ENCODE data around the gene NHEJ1. TPM values are rescaled to one million over a fixed set of nuclear protein-coding genes. Genes with fewer than 3 reads are reported as not detected.

The NHEJ1 gene
- total RNA-seq, 1 experiment from 2014 or later: 16.7 TPM

DNA sequence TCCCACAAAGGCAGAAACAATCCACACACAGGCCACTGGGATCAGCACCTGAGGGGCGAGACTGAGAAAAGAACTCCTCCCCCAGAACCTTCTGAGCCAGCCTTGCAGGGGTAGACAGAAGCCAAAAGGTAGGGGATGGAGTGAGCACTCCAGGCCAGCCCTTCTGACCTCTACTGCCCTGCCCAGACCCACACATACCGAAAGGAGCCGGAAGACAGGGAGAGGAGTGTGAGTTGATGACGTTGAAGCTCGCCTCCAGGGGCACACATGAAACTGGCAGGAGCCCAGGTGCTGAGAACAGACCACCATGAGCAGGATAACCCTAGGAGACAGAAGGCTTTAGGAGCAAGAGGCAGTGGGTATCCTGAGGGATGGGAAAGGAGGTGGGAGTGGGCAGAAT is 7.4 kb upstream of the NHEJ1 start:
- H3K9ac ChIP-seq (ENCODE audit: low read length): no peak overlapping the region
- TF ChIP-seq EZH2phosphoT487 (IDR thresholded peaks at IDR 0.05; ENCODE audit: borderline replicate concordance, low read length) (no peak), EZH2 (IDR thresholded peaks at IDR 0.05; ENCODE audit: low read length, unreplicated experiment) (no peak)
- TF ChIP-seq, protein P1, sequence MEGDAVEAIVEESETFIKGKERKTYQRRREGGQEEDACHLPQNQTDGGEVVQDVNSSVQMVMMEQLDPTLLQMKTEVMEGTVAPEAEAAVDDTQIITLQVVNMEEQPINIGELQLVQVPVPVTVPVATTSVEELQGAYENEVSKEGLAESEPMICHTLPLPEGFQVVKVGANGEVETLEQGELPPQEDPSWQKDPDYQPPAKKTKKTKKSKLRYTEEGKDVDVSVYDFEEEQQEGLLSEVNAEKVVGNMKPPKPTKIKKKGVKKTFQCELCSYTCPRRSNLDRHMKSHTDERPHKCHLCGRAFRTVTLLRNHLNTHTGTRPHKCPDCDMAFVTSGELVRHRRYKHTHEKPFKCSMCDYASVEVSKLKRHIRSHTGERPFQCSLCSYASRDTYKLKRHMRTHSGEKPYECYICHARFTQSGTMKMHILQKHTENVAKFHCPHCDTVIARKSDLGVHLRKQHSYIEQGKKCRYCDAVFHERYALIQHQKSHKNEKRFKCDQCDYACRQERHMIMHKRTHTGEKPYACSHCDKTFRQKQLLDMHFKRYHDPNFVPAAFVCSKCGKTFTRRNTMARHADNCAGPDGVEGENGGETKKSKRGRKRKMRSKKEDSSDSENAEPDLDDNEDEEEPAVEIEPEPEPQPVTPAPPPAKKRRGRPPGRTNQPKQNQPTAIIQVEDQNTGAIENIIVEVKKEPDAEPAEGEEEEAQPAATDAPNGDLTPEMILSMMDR (conservative IDR thresholded peaks at IDR 0.05; ENCODE audit: low read depth, low read length): no peak
- H3K4me2 ChIP-seq (ENCODE audit: low read length): no peak overlapping the region
- ChIA-PET CTCF (no interaction called here), POLR2A (ENCODE audit: unreplicated experiment) (no interaction called here)
- H3K9me3 ChIP-seq (ENCODE audit: low read length): no peaks in the 10 kb centered on the region
- no peaks in the 10 kb centered on the region for H3K79me2 ChIP-seq (ENCODE audit: low read length)
- no TSS peak for BruUV-seq (replicated peaks)
- H3F3A ChIP-seq (ENCODE audit: low read length, unreplicated experiment): no peaks in the 10 kb centered on the region
- no peaks in the 10 kb centered on the region for H4K20me1 ChIP-seq (ENCODE audit: low read length)
- peak; percentile 0 for DNase-seq
- ATAC-seq: no peak
- intact Hi-C loops (cut with micrococcal nuclease): loop anchor here (10.0 kb wide), 1 partner anchor 217 kb away; the partner anchor contains the start of gene DNPEP
- no peaks in the 10 kb centered on the region; the same call in 1 of the 2 replicates for H3K36me3 ChIP-seq (ENCODE audit: low read depth, low read length)
- H2AFZ ChIP-seq (ENCODE audit: low read length): no peak overlapping the region
- H3K27ac ChIP-seq (ENCODE audit: low read length): no peak overlapping the region
- no peaks in the 10 kb centered on the region for H3K4me1 ChIP-seq (ENCODE audit: insufficient read depth, low read length)
- no peaks in the 10 kb centered on the region for H3K27me3 ChIP-seq (ENCODE audit: low read length)
- no peak overlapping the region for H3K4me3 ChIP-seq (ENCODE audit: low read length)
- H3K9me2 ChIP-seq (replicated peaks; ENCODE audit: low read length): no peaks in the 10 kb centered on the region

DNA sequence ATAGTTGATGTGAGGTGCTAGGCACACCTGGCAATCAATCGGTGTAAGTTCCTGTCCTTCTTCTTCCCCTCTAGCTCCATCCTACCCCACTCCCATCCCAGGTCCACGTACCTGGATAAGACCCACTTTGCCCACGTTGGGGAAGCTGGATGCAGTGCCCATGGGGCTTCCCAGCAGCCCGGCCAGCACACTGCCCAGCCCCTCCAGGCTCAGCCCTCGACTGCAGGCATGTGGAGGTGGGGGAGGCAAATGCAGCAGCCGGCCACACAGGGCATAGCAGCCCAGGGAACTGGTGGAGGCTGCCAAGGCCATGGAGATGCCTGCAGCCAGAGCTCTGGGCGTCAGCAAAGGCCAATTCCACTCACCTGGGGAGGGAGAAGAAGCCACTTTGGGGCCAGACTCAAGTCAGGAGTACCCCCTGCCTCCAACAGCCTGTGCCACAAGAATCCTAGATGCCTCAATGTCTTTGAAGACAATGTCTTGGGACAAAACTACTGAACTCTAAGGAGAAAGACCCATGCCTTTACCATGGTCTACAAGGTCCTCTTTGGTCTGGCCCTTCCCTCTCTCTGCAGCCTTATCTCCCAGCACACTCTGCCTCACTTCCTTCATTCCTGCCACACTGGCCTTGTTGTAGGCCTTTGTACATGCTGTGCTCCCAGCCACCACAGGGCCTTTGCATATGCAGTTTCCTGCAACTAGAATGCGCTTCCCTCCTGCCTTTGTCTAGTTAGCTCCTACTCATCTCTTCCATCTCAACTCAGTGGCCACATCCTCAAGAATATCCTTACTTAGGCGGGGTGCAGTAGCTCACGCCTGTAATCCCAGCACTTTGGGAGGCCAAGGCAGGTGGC is 4.7 kb upstream of the NHEJ1 start:
- intact Hi-C loops (cut with micrococcal nuclease): loop anchor here (10.0 kb wide), 1 partner anchor 220 kb away; the partner anchor contains the start of gene DNPEP
- no peak overlapping the region for H3K9ac ChIP-seq (ENCODE audit: low read length)
- CTCF ChIA-PET: no interaction called here

More for the DNA sequence above, 4.7 kb upstream of the NHEJ1 start:
- Histone ChIP-seq H3K36me3 (ENCODE audit: low read depth, low read length) (no peaks in the 10 kb centered on the region), H3K4me1 (ENCODE audit: insufficient read depth, low read length) (peaks cover 7% of the 10 kb centered on the region; the same call in 1 of the 2 replicates), H3K27ac (ENCODE audit: low read length) (no peak overlapping the region), H4K20me1 (ENCODE audit: low read length) (no peaks in the 10 kb centered on the region), H3F3A (ENCODE audit: low read length, unreplicated experiment) (no peaks in the 10 kb centered on the region), H3K27me3 (ENCODE audit: low read length) (no peaks in the 10 kb centered on the region), H3K9me2 (replicated peaks; ENCODE audit: low read length) (no peaks in the 10 kb centered on the region), H2AFZ (ENCODE audit: low read length) (no peak overlapping the region), H3K4me3 (ENCODE audit: low read length) (no peak overlapping the region), H3K4me2 (ENCODE audit: low read length) (no peak overlapping the region), H3K79me2 (ENCODE audit: low read length) (no peaks in the 10 kb centered on the region), H3K9me3 (ENCODE audit: low read length) (no peaks in the 10 kb centered on the region)
- TF ChIP-seq EZH2phosphoT487 (IDR thresholded peaks at IDR 0.05; ENCODE audit: borderline replicate concordance, low read length) (no peak), EZH2 (IDR thresholded peaks at IDR 0.05; ENCODE audit: low read length, unreplicated experiment) (no peak)
- TF ChIP-seq, protein P1 (conservative IDR thresholded peaks at IDR 0.05; ENCODE audit: low read depth, low read length): no peak
- no peak for ATAC-seq
- no peak for DNase-seq
- POLR2A ChIA-PET (ENCODE audit: unreplicated experiment): no interaction called here
- BruUV-seq (replicated peaks): no TSS peak

All from PC-3 (cell line).